ENCODE results near the gene CASZ1.

GRCh38 chr1:10692401-10693021 is 103.9 kb downstream of the CASZ1 start:
- no peak for TF ChIP-seq POLR2AphosphoS5 (IDR thresholded peaks at IDR 0.05; ENCODE audit: low read depth, low read length)
- TF ChIP-seq POLR2A (IDR thresholded peaks at IDR 0.05; ENCODE audit: low read depth, low read length): no peak
- TF ChIP-seq TAF1 (IDR thresholded peaks at IDR 0.05; ENCODE audit: borderline replicate concordance, low read depth, low read length): no peak

All from GM12892 (cell line).